Stimulated activated CD8-positive, alpha-beta memory T cell treated with anti-CD3 and anti-CD28 coated beads, Interleukin-15, amount 100 ng/mL, for 4 hours (primary cell): Measurements from ENCODE around the gene ITIH2.
"Not testable (repeated sequence)": the region's sequence is repeated elsewhere in the genome, so short reads cannot be mapped to it uniquely, and the experiment has no call there.

ENCODE experiments used
- DNase-seq, 2 donors: peaks; one replicate each; pipeline ENCODE4 v3.0.0-alpha.2; 2020; ENCODE audit warnings: low read depth in 2 of 2

ITIH2 gene

GRCh38 chr10:7693194-7693593, 9.9 kb upstream of the ITIH2 start:
- not testable (repeated sequence) for DNase-seq

GRCh38 chr10:7696545-7696944, 6.6 kb upstream of the ITIH2 start:
- no peak for DNase-seq

- no peak for DNase-seq
These were observed 5.7 kb upstream of the ITIH2 start for GRCh38 chr10:7697426-7697825.

GRCh38 chr10:7700577-7701125, 2.5 kb upstream of the ITIH2 start:
- DNase-seq, result no peak

- no peak for DNase-seq
These were observed 1.9 kb upstream of the ITIH2 start for GRCh38 chr10:7701158-7701742.

- no peak for DNase-seq
These were observed 766 bp upstream of the ITIH2 start for GRCh38 chr10:7702288-7702812.

- no peak for DNase-seq
These were observed 1.2 kb downstream of the ITIH2 start for GRCh38 chr10:7704071-7705016.

- no peak for DNase-seq
These were observed 2.2 kb downstream of the ITIH2 start for GRCh38 chr10:7705341-7705740.

GRCh38 chr10:7706534-7707073, 3.5 kb downstream of the ITIH2 start:
- no peak for DNase-seq

- DNase-seq, result no peak
These were observed 4.0 kb downstream of the ITIH2 start for GRCh38 chr10:7707102-7707501.

GRCh38 chr10:7707858-7708622, 4.9 kb downstream of the ITIH2 start:
- DNase-seq, result no peak

GRCh38 chr10:7708832-7709231, 5.7 kb downstream of the ITIH2 start:
- no peak for DNase-seq

GRCh38 chr10:7710446-7710845, 7.3 kb downstream of the ITIH2 start:
- no peak for DNase-seq

GRCh38 chr10:7711075-7711474, 8.0 kb downstream of the ITIH2 start:
- not testable (repeated sequence) for DNase-seq

- DNase-seq, result no peak
These were observed 12.4 kb downstream of the ITIH2 start for GRCh38 chr10:7715515-7715914.

- no peak for DNase-seq
These were observed 14.7 kb downstream of the ITIH2 start for GRCh38 chr10:7717767-7718166.

- DNase-seq, result no peak
These were observed 15.6 kb downstream of the ITIH2 start for GRCh38 chr10:7718685-7719084.

- DNase-seq, result no peak
These were observed 17.4 kb downstream of the ITIH2 start for GRCh38 chr10:7720478-7720877.

GRCh38 chr10:7722927-7723529, 19.9 kb downstream of the ITIH2 start:
- no peak for DNase-seq

- no peak for DNase-seq
These were observed 31.7 kb downstream of the ITIH2 start for GRCh38 chr10:7734821-7735220.
